Astrocyte of the cerebellum (primary cell): ENCODE results near the gene CTNNA2.

Experiments
- DNase-seq: peaks from one replicate; pipeline ENCODE4 v3.0.0-alpha.2; 2011; ENCODE audit warnings: low read depth
- H3K4me3 ChIP-seq: 2 replicates; pipeline ENCODE4 v1.5.1; 2011; ENCODE audit warnings: mild to moderate bottlenecking, low read depth, low read length, moderate library complexity
- in situ Hi-C: cut with HindIII; loops from 2 replicates; pipeline ENCODE4 v1.10.0; 2017; ENCODE audit warnings: low sequenced_read_pairs
- TF ChIP-seq, protein P1 (sequence below): IDR thresholded peaks from 2 replicates; pipeline ENCODE4 v1.5.1; 2012; ENCODE audit warnings: low read length, low read depth, moderate library complexity, mild to moderate bottlenecking; ENCODE audit errors: missing control alignments

CTNNA2 gene

DNA sequence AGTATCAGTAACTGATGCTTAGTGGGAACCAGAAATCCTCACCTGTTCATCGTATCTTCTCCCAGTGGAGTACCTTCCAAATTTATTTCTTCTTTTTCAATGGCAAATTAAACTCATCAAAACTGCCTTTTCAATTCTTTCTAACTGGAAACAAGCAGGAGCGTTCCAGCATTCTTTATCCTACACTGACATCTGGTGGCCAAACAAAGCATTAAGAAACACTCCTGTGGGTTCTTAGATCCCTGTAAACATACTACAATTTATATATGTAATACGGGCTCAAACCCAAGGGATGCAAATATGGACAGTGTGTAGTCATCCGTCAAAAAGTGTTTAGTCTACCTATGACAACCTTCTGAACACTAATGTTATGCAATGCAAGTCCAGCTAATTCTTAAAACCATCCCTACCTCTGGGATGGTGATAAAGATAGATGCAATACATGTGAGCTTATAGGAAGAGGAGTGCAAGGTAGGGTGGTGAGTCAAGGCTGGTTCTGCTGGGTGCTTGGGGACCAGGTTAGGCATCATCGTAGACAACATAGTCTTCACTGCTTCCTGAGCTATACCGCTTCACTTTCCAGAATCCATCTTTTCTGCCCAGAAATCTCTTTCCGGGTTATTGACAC, 375.0 kb downstream of the CTNNA2 start:
- peak; percentile 65 for DNase-seq
- H3K4me3 ChIP-seq, result no peak overlapping the region
- TF ChIP-seq, protein P1, sequence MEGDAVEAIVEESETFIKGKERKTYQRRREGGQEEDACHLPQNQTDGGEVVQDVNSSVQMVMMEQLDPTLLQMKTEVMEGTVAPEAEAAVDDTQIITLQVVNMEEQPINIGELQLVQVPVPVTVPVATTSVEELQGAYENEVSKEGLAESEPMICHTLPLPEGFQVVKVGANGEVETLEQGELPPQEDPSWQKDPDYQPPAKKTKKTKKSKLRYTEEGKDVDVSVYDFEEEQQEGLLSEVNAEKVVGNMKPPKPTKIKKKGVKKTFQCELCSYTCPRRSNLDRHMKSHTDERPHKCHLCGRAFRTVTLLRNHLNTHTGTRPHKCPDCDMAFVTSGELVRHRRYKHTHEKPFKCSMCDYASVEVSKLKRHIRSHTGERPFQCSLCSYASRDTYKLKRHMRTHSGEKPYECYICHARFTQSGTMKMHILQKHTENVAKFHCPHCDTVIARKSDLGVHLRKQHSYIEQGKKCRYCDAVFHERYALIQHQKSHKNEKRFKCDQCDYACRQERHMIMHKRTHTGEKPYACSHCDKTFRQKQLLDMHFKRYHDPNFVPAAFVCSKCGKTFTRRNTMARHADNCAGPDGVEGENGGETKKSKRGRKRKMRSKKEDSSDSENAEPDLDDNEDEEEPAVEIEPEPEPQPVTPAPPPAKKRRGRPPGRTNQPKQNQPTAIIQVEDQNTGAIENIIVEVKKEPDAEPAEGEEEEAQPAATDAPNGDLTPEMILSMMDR, result peak; percentile 55
- in situ Hi-C loops, result no loop called here

DNA sequence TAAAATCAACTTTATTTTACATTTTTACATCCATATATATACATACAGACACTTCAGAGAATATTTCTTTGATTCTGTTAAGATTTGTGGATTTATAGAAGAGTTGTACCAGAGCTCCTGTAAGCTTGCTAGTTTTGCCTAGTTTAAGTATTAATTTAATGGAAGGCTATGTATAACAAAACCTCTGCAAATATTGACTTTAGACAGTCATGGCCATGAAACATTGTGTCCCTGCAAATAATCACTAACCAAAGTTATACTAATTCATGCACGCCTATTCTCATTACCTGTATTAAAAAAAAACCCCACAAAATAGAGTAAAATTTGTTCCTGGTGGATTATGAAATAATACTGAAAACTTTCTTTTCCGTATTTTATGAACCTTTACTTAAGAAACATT, 379.3 kb downstream of the CTNNA2 start:
- in situ Hi-C loops, result no loop called here
- TF ChIP-seq, protein P1, result no peak
- no peak overlapping the region for H3K4me3 ChIP-seq
- DNase-seq, result no peak

DNA sequence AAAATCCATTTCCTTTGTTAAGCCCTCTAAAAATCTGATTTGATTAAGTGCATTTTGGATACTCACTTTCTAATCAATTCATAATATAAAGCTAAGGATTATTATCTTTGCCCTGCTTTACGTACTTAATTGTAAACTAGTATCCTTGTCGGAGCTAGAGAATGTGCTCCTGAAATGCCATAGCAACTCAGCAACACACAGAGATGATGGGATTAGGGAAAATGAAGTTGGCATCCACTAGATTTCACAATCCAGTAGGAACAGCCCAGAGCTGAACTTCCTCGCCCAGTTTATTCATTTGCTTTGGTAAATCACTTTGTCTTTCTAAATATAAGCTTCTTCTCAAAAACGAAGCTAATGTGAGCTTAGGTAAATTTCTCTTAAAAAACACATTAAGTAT, 386.3 kb downstream of the CTNNA2 start:
- no peak overlapping the region for H3K4me3 ChIP-seq
- in situ Hi-C loops, result no loop called here
- TF ChIP-seq, protein P1, result no peak
- no peak for DNase-seq

DNA sequence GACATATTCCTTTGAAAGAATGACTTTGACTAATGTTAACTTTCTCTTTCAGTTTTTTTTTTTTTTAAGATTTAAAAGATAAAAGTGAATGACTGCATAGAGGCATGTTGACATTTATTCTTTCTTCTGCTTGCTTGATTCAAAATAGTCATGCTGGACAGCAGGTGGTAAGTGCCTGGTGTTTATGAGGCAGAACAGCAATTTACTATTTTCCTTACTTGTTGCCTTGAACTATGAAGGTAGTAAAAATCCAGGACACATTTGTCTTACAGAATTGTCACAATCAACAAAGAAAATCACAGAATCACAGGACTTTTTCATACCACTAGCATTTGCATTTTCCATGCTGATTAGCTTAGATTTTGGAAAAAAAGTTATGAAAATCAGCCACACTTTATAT, 388.3 kb downstream of the CTNNA2 start:
- in situ Hi-C loops, result no loop called here
- TF ChIP-seq, protein P1, result no peak
- DNase-seq, result no peak
- H3K4me3 ChIP-seq, result no peak overlapping the region

DNA sequence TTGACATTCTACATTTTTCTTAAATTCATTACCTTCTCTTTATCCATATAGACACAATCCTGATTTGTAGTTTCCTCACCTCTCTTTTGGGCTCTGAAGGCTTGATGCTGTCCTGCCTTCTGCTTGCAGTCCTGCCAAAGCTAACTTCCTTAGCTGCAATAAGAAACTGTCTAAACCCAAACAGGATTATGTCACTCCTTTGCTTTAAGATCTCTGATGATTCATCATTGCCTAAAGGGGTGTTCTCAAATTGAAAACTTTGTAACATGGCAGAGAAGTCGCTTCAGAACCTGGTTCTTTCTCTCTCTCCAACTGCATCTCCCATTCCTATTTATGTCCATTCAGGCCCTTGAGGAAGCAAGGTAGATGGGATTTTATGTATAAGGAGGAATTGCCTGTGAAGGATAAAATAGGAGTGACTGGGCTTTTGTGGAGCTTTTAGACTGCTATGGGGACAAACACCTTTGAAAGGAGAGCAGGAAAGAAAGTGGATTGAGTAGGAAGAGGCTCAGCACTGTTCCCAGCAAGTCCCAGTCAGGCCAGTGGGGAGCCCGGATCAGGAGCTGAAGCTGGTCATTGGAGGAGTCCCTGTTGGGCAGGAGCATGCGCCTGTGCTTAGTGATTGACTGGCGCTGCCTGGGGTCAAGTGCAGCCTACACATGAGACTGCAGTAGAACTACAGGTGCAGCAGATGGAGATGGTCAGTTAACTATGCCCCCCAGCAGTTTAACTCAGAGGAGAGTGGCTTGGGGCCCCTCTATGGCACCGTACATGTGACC, 390.6 kb downstream of the CTNNA2 start:
- in situ Hi-C loops, result no loop called here
- TF ChIP-seq, protein P1, result no peak
- H3K4me3 ChIP-seq, result no peak overlapping the region
- no peak for DNase-seq

DNA sequence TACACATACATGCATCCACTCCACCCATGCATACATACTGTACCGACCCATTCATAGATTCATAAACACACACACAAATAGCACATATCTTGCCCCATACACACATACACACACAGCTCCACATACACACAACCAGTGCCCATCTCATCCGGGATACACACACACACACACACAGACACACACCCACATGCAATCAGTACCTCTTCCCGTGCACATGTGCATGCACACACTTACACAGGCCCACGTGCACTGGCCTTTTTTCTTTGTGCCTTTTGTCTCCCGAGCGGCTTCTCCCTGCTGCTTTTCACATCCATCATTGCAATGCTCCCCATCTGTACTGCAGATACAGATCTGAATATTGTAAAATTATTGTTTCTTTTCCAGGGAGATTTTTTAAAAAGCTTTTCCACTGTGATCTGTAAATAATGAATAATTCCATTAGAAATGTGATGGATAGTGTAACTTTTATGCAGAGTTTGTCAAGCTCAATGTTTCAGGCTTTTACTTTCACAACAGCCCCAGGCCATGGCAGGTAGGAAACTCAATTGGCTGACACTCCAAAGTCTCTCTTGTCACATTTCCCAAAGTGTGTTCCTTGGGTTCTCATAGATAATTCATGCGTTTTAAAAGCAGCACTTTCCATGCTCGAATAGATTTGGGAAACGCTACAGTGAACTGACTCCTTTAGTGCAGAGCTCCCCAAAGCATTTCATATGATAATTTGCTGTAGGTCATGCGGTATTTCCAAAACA, 393.5 kb downstream of the CTNNA2 start:
- in situ Hi-C loops, result no loop called here
- no peak for DNase-seq
- TF ChIP-seq, protein P1, result no peak

More for the DNA sequence above, 393.5 kb downstream of the CTNNA2 start:
- H3K4me3 ChIP-seq, result no peak overlapping the region
